Activated CD4-positive, alpha-beta T cell treated with anti-CD3 and anti-CD28 coated beads for 24 hours (primary cell): ENCODE results near the gene FKBP1A.
A peak's percentile ranks its signal among the peaks of the same experiment; 100 is the strongest.
"Not testable (repeated sequence)": the region's sequence is repeated elsewhere in the genome, so short reads cannot be mapped to it uniquely, and the experiment has no call there.

Experiments
- DNase-seq, 2 donors: peaks; one replicate each; pipeline ENCODE4 v3.0.0-alpha.2; 2020; ENCODE audit warnings: low read depth in 2 of 2

Gene FKBP1A

DNA sequence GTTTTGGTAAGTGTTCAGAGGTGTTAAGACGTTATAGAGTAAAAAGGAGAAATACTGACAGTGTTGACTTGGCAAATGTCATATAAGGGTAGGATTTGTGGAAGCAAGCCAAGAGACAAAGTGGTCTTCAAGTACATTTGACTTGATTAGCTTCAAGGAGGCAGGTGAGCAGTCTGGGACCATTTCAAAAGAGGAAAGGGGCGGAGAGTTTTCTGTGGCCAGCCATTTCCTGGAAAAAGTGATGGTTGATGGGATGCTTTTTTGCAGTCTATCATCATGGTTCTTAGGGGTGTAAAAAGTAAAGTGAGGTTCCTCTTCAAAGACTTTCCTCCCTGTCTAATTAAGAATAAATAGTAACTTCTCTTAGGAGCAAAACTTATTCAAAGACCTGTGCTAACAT is 28.7 kb downstream of the FKBP1A start:
- no peak for DNase-seq

DNA sequence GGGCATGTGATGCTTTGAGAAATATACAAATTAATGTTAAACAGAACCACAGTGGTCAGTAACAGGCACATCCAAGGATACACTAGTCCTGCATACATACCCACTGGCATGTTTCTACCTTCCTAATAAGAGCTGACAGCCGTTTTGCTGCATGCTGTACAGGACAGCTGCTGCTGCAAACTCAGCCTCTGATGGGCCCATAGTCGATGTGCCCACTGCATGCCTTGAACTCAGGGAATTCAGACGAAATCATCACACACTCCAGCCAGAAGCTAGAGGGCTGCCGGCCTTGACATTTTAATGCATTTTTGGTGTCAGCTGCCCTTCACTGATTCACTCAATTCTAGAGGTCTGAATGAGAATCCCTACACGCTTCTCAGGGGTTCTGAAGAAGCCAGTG is 29.3 kb downstream of the FKBP1A start:
- DNase-seq, result no peak

DNA sequence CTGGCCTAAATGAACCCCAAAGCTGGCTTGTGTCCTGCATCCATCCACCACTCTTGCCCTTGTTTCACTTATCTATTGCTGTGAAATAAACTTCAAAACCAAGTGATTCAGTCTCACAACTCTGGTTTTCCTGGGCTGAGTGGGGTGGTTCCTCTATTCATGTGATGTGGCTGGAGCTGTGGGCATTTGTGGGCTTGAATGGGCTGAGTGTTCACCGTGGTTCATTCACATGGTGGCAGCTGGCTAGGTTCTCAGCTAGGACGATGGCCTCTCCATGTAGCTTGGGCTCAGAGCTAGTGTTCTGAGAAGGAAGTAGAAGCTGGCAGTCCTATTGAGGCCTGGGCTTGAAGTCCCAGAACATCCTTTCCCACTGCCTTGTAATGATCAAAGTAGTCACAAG is 30.4 kb downstream of the FKBP1A start:
- no peak for DNase-seq

DNA sequence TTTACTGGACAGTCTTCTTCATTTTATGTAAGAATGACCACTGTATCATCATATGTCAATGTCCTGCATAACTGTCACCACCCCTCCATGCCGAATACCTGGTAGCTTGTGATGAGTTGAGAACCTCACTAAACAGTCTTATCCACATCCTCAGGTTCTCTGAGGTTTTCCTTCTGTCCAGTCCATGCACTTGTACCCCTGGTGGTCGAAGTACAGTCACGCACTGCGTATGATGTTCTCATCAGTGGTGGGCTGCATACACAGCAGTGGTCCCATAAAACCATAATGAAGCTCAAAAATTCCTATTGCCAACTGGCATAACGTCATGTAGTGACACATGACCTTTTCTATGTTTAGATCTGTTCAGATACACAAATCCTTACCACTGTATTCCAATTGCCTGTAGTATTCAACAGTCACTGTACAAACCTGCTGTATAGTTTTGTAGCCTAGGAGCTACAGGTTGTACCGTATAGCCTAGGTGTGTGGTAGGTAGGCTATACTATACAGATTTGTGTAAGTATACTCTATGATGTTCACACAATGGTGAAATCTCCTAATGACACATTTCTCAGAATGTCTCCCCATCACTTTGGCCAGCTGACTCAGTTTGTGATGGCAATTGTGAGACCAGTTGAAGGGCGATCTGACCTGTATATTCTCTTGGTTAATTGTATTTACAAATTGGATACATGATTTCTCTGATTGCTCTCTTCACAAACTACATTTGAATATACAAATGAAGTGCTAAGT is 32.6 kb downstream of the FKBP1A start:
- no peak for DNase-seq

DNA sequence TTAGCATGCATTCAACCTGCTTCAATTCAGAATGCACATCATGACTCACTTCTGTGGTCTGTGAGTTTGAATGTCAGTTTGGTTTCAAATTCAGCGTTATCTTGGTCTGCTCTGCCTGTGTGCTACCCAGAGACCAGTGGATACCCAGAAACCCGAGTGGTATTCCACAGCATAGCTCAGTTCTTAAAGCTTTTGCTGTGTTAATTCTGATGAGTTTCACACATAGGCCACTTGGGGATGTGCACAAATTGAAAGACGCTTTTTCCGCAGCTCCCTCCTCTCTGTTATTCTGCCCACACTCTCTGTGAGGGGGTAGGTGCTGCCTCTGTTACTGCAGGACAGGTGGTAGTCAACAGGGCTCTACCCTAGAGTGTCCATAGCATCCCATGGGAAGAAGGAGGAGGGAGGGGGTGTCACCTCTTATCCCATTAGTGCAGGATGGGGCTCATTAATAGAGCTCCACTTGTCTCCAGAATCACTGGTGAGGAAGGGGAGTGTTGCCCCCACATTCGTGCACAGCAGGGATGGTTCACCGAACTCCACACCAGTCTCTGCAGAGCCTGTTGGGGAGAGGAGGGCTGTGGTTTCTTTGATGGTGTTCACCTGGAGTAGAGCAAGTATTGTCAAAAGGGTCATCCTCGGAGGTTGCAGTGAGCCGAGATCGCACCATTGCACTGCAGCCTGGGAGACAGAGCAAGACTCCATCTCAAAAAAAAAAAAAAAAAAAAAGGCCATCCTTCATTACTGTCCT is 34.8 kb downstream of the FKBP1A start:
- peak in 1 of 2 donors; percentile 22 for DNase-seq

DNA sequence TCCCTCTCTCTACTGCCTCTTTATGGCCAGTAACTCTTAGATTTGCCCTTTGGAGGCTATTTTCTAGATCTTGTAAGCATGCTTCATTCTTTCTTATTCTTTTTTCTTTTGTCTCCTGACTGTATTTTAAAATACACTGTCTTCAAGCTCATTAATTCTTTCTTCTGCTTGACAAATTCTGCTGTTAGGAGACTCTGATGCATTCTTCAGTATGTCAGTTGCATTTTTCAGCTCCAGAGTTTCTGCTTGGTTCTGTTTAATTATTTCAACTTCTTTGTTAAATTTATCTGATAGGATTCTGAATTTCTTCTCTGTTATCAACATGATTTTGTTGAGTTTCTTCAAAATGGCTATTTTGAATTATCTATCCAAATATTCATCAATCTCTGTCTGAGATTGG is 38.9 kb downstream of the FKBP1A start:
- no peak for DNase-seq

DNA sequence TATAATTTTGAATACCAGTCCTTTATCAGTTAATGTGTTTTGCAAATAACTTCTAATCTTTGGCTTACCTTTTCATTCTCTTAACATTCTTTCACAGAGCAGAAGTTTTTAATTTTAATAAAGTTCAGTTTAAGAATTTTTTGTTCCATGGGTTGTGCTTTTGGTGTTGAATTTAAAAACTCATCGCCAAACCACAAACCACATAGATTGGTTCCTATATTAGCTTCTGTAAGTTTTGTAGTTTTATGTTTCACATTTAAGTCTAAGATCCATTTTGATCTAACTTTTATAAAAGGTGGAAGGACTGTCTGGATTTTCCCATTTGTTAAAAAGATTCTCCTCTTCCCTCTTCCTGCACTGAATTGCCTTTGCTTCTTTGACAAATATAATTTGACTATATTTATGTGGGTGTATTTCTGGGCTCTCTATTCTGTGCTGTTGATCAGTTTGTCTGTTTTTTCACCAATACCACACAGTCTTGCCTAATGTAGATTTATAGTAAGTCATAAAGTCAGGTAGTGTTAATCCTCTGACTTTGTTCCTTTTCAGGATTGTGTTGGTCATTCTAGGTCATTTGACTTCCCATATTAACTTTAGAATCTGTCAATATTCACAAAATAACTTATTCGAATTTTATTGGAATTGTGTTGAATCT is 46.4 kb downstream of the FKBP1A start:
- DNase-seq, result no peak

DNA sequence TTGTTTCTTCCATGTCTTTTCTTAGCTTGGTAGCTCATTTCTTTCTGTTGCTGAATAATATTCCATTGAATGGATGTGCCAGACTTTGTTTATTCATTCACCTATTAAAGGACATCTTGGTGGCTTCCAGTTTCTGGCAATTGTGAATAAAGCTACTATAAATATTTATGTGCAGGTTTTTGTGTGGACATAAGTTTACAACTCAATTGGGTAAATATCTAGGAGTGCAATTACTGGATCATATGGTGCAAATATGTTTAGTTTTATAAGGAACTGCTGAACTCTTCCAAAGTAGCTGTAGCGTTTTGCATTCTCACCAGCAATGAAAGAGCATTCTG is 47.1 kb downstream of the FKBP1A start:
- DNase-seq, result no peak

DNA sequence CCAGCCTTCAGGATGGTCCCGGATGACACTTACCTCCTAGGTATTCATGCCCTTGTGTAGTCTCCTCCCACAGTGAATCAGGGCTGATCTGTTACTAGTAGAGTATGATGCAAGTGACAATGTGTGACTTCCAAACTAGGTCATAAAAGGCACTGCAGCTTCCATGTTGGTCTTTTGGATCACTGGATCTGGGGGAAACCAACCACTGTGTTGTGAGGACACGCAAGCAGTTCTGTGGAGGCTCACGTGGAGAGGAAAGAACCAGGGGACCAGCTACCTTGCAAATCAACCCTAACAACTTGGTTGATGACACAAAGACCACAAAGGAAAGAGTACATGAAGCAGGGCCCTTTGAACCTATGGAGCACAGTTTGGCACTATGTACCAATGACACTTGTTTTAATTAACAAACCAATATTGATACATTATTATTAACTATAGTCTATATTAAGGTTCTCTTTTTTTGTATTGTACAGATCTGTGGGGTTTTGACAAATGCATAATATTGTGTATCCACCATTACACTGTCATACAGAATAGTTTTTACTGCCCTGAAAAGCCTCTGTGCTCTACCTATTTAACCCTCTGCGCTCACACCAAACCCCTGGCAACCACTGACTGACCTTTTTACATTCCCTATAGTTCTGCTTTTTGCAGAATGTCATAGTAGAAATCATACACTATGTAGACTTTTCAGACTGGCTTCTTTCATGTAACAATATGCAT is 47.7 kb downstream of the FKBP1A start:
- no peak for DNase-seq

DNA sequence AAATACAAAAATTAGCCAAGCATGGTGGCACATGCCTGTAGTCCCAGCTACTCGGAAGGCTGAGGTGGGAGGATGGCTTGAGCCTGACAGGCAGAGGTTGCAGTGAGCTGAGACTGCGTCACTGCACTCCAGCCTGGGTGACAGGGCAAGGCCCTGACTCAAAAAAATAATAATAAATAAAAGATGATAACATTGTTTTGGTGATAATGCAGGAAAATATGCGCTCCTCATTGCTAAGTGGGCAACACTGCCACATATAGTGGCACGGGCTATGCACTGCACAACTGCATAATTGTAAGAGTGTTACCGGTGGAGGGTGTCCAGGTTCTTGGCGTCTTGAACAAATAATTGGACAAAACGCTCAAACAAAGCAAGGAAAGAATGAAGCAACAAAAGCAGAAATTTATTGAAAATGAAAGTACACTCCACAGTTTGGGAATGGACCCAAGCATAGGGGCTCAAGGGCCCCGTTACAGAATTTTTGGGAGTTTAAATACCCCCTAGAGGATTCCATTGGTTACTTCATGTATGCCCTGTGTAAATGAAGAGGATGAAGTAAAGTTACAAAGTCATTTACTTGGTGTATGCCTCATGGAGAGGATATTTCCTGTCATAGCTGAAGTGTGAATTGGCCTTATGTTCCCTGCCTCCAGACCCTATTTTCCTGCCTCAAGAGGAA is 49.3 kb downstream of the FKBP1A start:
- not testable (repeated sequence) for DNase-seq

DNA sequence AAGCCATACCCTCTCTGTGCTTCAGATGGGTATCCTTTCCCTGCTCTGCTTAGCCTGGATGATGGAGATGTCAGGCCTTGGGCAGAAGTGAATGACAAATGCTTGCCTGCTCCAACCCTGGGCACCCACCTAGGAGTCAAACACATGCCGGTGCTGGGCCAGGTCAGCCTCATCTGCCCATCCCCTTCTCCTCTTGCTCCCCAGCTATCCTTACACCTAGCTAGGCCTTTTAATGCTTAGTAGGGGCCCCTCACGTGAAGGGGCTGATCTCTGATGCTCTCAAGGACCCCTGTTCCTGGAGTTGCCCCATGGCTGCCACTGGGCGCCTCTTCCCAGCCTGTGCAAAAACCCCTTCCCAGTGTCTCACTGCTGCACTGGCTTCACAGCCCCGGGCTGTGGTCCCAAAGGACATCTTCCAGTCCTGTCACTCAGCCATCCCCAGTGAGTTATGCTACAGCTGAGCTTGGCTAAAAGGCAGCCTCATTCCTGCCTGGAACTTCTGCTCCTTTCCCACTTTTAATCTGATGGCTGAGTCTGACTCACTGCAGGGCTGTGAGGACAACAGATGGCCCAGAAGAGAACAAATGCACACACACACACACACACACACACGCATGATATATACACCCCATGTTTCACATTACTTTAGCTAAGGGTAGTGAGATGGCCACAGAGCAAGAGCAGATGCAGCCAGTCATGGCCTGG is 51.1 kb downstream of the FKBP1A start:
- DNase-seq, result no peak

DNA sequence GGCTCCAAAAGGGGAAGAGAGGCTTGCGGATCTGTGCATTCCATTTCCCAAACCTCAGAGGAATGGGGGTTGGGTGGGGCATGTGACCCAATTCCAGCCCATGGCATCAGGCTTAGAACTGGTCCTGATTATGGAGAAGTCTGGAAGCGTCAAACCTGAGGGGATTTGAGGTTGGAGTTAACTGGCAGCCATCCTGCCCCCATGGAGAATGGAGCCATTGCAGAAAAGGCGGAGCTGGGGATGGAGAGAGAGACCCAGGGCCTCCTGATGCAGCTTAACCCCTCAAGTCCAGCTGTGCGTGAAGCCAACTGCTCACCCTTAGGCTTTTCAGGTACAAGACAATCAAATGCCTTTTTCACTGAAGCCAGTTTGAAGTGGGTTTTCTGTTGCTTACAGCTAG is 54.1 kb downstream of the FKBP1A start:
- DNase-seq, result no peak

DNA sequence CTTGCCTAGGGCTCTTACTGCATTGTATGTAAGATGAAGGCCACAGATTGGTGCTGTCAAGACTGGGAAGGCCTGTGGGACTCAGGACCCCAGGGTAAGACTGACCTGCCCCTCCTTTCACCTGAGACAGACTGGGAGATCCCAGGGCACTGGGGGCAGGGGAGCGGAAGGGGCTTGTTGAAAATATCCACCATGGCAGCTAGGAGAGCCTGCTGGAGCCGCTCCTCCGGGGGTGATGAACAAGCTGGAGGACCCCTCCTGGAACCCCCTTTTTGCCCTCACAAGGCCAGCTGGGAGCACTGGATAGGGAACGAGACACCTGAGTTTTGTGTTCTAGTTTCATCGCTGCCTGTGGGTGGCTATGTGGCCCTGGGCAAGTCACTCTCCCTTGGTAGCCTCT is 54.8 kb downstream of the FKBP1A start:
- DNase-seq, result no peak

DNA sequence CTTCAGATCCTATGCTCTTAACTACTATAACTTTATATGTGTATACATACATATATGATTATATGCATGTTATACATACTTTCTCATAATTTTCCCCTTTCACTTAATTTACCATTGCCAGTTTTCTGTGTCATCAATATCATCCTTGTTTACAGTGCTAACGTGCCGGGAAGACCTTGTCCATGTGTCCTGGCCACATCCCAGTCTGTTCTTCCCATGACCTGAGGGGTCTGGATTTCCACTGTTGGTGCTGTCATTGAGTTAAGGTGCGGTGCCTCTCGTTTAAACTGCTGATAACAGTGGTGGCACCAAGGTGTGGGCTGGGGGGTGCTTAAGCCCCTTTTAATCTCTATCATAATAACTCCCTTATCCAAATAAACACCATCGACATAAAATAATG is 55.4 kb downstream of the FKBP1A start:
- no peak for DNase-seq

DNA sequence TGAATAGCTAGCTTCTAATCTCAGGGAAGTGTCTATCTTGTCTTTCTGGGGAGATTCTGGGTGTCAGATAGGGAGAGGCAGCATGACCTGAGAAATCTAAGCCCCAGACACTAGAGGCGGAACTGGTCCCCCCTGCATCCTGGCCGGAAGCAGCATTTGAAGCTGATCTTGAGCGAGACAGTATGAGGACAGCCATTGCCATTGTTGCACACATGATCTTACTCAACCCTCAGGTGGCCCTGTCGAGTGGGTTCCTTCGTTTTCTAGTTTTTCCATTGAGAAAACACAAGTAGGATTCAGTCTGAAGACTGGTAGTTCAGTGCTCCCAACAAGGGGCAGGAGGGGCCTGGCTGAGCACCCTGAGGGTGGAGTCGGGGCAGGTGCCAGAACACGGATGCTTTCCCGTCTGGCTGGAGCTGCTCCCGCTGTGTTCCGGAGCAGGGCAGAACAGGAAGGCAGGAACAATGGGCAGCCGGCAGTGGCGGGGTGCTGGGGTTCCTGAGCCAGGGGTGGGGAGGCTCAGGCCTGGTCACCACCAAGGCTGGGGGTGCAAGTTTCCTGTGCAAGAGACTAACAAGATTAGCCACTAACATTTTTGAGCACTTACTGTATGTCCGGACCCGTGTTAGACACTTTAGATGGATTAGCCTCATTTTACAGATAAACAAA is 56.0 kb downstream of the FKBP1A start:
- no peak for DNase-seq

DNA sequence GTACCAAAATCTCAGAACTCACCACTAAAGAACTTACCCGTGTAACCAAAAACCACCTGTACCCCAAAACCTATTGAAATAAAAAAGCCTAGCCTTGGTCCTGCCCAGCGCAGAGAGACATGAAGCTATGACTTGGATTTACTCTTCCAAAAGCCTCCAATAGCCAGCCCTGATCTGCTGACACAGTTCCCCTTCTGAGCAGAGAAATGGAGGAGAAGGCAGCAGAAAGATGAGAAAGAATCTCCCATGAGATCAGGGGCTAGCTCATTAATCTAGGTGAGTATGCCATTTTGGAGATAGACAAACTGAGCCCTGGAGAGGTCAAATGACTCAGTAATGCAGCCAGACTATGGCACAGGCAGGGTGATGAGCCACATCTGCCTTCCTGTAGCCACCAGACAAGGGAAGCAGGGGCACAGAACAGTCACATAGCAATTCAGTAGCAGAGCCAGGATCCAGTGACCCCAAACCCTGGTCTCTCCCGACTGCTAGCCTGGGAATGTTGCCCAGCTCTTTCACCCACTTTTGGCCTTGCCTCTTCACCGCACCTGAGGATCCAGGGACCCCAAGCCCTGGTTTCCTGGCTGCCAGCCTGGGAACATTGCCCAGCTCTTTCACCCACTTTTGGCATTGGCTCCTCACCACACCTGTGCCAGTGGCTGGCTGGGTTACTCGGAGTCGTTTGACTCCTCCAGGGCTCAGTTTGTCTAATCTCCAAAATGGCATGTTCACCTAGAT is 56.7 kb downstream of the FKBP1A start:
- DNase-seq, result no peak

DNA sequence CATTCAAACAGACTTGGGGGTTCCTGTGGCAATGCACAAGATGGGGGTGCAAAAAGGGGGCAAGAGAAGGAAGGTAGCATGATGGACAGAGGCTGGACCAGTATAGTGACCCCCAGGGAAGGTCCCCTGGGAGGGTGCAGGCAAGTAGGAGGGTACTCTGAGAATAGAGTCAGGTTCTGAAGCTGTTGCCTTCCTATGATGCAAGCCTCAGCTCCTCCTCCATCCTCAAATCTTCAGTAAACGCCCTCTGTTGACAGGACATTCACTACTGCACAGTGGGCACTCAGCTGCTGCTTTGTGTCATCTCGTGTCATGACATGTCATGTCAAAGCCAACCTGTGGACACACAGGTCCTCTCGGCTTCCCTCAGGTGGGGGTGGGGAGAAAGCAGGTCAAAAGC is 58.1 kb downstream of the FKBP1A start:
- no peak for DNase-seq

DNA sequence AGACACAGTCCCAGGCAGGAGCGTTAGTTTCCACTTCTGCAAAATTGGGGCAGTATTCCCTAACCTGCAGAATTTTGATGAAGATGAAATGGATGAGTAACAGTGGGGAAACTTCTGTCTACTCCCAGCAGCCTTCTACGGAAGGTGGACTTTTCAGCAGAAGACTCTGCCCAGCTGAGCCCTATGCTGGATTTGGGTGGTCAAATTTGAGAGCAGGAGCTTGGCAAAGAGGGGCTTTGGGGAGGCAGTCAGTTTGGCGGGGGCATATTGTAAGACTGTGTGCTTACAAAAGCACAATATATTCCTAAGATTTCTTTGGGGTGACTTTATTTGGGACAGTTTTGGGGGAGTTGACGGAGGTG is 58.5 kb downstream of the FKBP1A start:
- DNase-seq, result no peak

DNA sequence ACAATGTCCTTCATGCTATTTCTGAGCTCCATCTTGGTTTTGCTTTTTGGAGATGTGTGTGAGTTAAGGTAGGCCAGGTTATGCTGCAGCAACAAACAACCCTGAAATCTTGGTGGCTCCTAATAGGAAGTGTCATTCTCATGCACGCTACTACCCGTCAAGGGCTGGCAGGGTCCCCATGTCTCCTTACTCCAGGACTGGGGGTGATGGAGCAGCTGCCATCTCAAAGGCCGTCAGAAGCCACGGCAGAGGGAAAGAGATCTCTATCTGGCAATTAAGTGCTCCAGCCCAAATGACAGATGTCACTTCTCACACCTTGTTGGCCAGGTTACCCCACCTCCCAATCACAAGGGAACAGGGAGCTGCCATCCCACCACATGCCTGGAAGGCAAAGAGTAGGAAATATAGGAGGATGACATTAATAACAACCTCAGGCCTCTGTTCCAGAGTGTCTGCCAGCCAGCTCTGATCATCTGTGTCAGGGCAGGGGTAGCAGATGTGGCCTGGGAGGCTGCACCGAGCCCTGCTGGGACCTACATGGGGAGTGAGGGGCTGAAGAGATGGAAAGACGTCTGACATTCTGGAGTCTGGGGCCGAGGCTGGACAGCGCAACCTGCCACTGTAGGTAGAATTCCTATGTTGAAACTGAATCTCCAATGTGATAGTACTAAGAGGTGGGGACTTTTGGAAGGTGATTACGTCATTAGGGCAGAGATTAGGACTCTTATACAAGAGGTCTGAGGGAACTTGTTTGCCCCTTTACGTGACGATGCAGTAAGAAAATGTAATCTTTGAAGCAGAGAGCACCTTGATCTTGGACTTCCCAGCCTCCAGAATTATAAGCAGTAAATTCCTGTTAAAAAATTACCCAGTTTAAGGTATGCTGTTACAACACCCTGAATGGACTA is 59.1 kb downstream of the FKBP1A start:
- DNase-seq, result no peak
